HG02973 (cell line): ENCODE data around the gene HSPA1L.

Experiments
- ATAC-seq: cut with Tn5 transposase; IDR thresholded peaks from one replicate; pipeline ENCODE4 v1.9.1; 2021; ENCODE audit warnings: moderate library complexity; ENCODE audit not compliant: unreplicated experiment

HSPA1L gene

GRCh38 chr6:31767096-31767645 is 47.9 kb downstream of the HSPA1L start:
- ATAC-seq: no peak

- ATAC-seq: no peak
These were observed 48.9 kb downstream of the HSPA1L start for GRCh38 chr6:31765910-31766794.

- ATAC-seq: no peak
These were observed 49.5 kb downstream of the HSPA1L start for GRCh38 chr6:31765559-31765909.

GRCh38 chr6:31764198-31764597 is 50.9 kb downstream of the HSPA1L start:
- ATAC-seq: no peak

GRCh38 chr6:31763619-31763940 is 51.5 kb downstream of the HSPA1L start:
- ATAC-seq: no peak

- ATAC-seq: no peak
These were observed 52.0 kb downstream of the HSPA1L start for GRCh38 chr6:31762878-31763618.

GRCh38 chr6:31762356-31762755 is 52.7 kb downstream of the HSPA1L start, which contains the start of gene SAPCD1:
SAPCD1 (plus strand) TSS chr6:31762656; CDS start chr6:31763055, 399 bp downstream.
- no peak for ATAC-seq

- ATAC-seq: no peak
These were observed 53.7 kb downstream of the HSPA1L start for GRCh38 chr6:31761343-31761742.

GRCh38 chr6:31760790-31761189 is 54.3 kb downstream of the HSPA1L start:
- no peak for ATAC-seq
